Erythroblast (primary cell): ENCODE results near the gene MINDY4B.

Experiments used
- GATA1 ChIP-seq: IDR thresholded peaks from 2 replicates; pipeline ENCODE4 v1.6.1; 2011; ENCODE audit warnings: low read depth, mild to moderate bottlenecking, control low read depth, low read length, moderate library complexity
- POLR2A ChIP-seq: IDR thresholded peaks from 2 replicates; pipeline ENCODE4 v1.6.1; 2011; ENCODE audit warnings: mild to moderate bottlenecking, low read length

GRCh38 chr3:150850191-150850590, 55.0 kb downstream of the MINDY4B start:
- no peak for TF ChIP-seq POLR2A
- no peak for TF ChIP-seq GATA1
